ENCODE measurements around the gene CPE.

Gene CPE

GRCh38 chr4:165364452-165365080, 14.2 kb upstream of the CPE start:
- DNase-seq (ENCODE audit: low spot score) = no peak

- DNase-seq (ENCODE audit: low spot score) = no peak
Observed at GRCh38 chr4:165367040-165367439, 11.8 kb upstream of the CPE start.

GRCh38 chr4:165368114-165368513, 10.7 kb upstream of the CPE start:
- no peak for DNase-seq (ENCODE audit: low spot score)

- no peak for DNase-seq (ENCODE audit: low spot score)
Observed at GRCh38 chr4:165368567-165368966, 10.2 kb upstream of the CPE start.

GRCh38 chr4:165369522-165369921, 9.3 kb upstream of the CPE start:
- DNase-seq (ENCODE audit: low spot score) = no peak

- no peak for DNase-seq (ENCODE audit: low spot score)
Observed at GRCh38 chr4:165370530-165370929, 8.3 kb upstream of the CPE start.

GRCh38 chr4:165375465-165375864, 3.3 kb upstream of the CPE start:
- DNase-seq (ENCODE audit: low spot score) = no peak

GRCh38 chr4:165378398-165378744, 437 bp upstream of the CPE start:
- no peak for DNase-seq (ENCODE audit: low spot score)

GRCh38 chr4:165379678-165380064, 863 bp downstream of the CPE start:
- DNase-seq (ENCODE audit: low spot score) = no peak

GRCh38 chr4:165380805-165381204, 2.0 kb downstream of the CPE start:
- DNase-seq (ENCODE audit: low spot score) = no peak

- no peak for DNase-seq (ENCODE audit: low spot score)
Observed at GRCh38 chr4:165381821-165382373, 3.1 kb downstream of the CPE start.

GRCh38 chr4:165382640-165383039, 3.8 kb downstream of the CPE start:
- no peak for DNase-seq (ENCODE audit: low spot score)

- no peak for DNase-seq (ENCODE audit: low spot score)
Observed at GRCh38 chr4:165383591-165384073, 4.8 kb downstream of the CPE start.

GRCh38 chr4:165384186-165384585, 5.4 kb downstream of the CPE start:
- no peak for DNase-seq (ENCODE audit: low spot score)

- DNase-seq (ENCODE audit: low spot score) = no peak
Observed at GRCh38 chr4:165384598-165384997, 5.8 kb downstream of the CPE start.

- no peak for DNase-seq (ENCODE audit: low spot score)
Observed at GRCh38 chr4:165385126-165385525, 6.3 kb downstream of the CPE start.

- no peak for DNase-seq (ENCODE audit: low spot score)
Observed at GRCh38 chr4:165386328-165386727, 7.5 kb downstream of the CPE start.

GRCh38 chr4:165388756-165389155, 9.9 kb downstream of the CPE start:
- DNase-seq (ENCODE audit: low spot score) = no peak

- DNase-seq (ENCODE audit: low spot score) = no peak
Observed at GRCh38 chr4:165393051-165393450, 14.2 kb downstream of the CPE start.

GRCh38 chr4:165393704-165394103, 14.9 kb downstream of the CPE start:
- no peak for DNase-seq (ENCODE audit: low spot score)

- no peak for DNase-seq (ENCODE audit: low spot score)
Observed at GRCh38 chr4:165394275-165394674, 15.5 kb downstream of the CPE start.

- no peak for DNase-seq (ENCODE audit: low spot score)
Observed at GRCh38 chr4:165398570-165398969, 19.8 kb downstream of the CPE start.

GRCh38 chr4:165402375-165402774, 23.6 kb downstream of the CPE start:
- DNase-seq (ENCODE audit: low spot score) = no peak

GRCh38 chr4:165403048-165403447, 24.2 kb downstream of the CPE start:
- no peak for DNase-seq (ENCODE audit: low spot score)

Data from hematopoietic multipotent progenitor cell treated with erythropoietin and hydrocortisone succinate and interleukin-3 and kit ligand, for 17 days (in vitro differentiated cells).